A549 (cell line): ENCODE data around the gene MEI1. TPM values are rescaled to one million over a fixed set of nuclear protein-coding genes. Genes with fewer than 3 reads are reported as not detected.

Source experiments
- ATAC-seq, 2 experiments: fragments of 200-7000 bp in 1 of 2; fragments of >200 bp in 1 of 2; cut with Nextera tagmentation in 1 of 2; cut with Tn5 transposase in 1 of 2; 3 replicates each; pipeline versions ENCODE4 v1.8.0 to v1.9.1; 2018 to 2020; ENCODE audit warnings: mild to moderate bottlenecking in 1 of 2, moderate library complexity in 1 of 2
- CTCF ChIA-PET: fragments of 300-600 bp; sonication (Branson Sonifier 250); formaldehyde crosslinking; extraction: SDS; loops from one replicate; lab custom pipeline; 2021; ENCODE audit warnings: antibody characterized with exemption, inconsistent platforms; lab: Yijun Ruan, JAX
- POLR2A ChIA-PET: fragments of 350-600 bp; formaldehyde crosslinking; extraction: SDS; loops from one replicate; lab custom pipeline; 2021; ENCODE audit warnings: antibody characterized with exemption, inconsistent platforms; lab: Yijun Ruan, JAX
- DNase-seq, 2 experiments: peaks; one replicate each; pipeline versions ENCODE4 v3.0.0 to v3.0.0-alpha.2; 2011 to 2016; ENCODE audit warnings: low read depth in 1 of 2, low spot score in 1 of 2
- FAIRE-seq: peaks from 2 replicates; lab custom pipeline; 2011; peaks lifted over from hg19 to GRCh38; lab: Jason Lieb, UNC
- H3K27ac ChIP-seq, 2 experiments: fragments of >200 bp; sonication (Bioruptor Twin); formaldehyde crosslinking; 3 replicates each; pipeline ENCODE4 v1.5.1; 2016 to 2017
- H3K4me1 ChIP-seq: fragments of >200 bp; sonication (Bioruptor Twin); formaldehyde crosslinking; 3 replicates; pipeline ENCODE4 v1.6.1; 2016
- H3K4me2 ChIP-seq: fragments of >200 bp; sonication (Bioruptor Twin); formaldehyde crosslinking; 3 replicates; pipeline ENCODE4 v1.6.1; 2016
- H3K4me3 ChIP-seq: fragments of >200 bp; sonication (Bioruptor Twin); formaldehyde crosslinking; 3 replicates; pipeline ENCODE4 v1.5.1; 2016
- H3K9me3 ChIP-seq: fragments of >200 bp; sonication (Bioruptor Twin); formaldehyde crosslinking; 3 replicates; pipeline ENCODE4 v1.6.1; 2016
- CEBPB ChIP-seq, 2 experiments: fragments of >200 bp in 1 of 2; sonication (Bioruptor Twin) in 1 of 2; formaldehyde crosslinking in 1 of 2; IDR thresholded peaks; 2 replicates each; pipeline ENCODE4 v1.6.1; 2012 to 2016
- CHD2 ChIP-seq: fragments of 150-350 bp; IDR thresholded peaks from 2 replicates; pipeline ENCODE4 v1.6.1; 2014; ENCODE audit warnings: low read length; ENCODE audit not compliant: partially characterized antibody
- E2F6 ChIP-seq: IDR thresholded peaks from 2 replicates; pipeline ENCODE4 v1.6.1; 2012; ENCODE audit warnings: low read depth, borderline replicate concordance
- EHMT2 ChIP-seq: fragments of 200-600 bp; sonication (generic); IDR thresholded peaks from 2 replicates; pipeline ENCODE4 v1.6.1; 2016; ENCODE audit warnings: antibody characterized with exemption, low read depth, mild to moderate bottlenecking, moderate library complexity
- ELK1 ChIP-seq: fragments of 150-350 bp; IDR thresholded peaks from 2 replicates; pipeline ENCODE4 v1.6.1; 2014; ENCODE audit warnings: low read depth, mild to moderate bottlenecking, low read length
- FOSL2 ChIP-seq, 2 experiments: fragments of 450-650 bp in 1 of 2; fragments of >200 bp in 1 of 2; sonication (Bioruptor Twin) in 1 of 2; formaldehyde crosslinking; IDR thresholded peaks; 2 replicates each; pipeline versions ENCODE4 v1.5.0 to v1.6.1; 2016 to 2020; ENCODE audit warnings: mild to moderate bottlenecking in 1 of 2, moderate library complexity in 1 of 2
- HES2 ChIP-seq: fragments of >200 bp; sonication (Bioruptor Twin); formaldehyde crosslinking; IDR thresholded peaks from 2 replicates; pipeline ENCODE4 v1.6.1; 2016
- HEYL ChIP-seq: fragments of 250-450 bp; sonication (Bioruptor Pico); IDR thresholded peaks from 2 replicates; pipeline ENCODE4 v1.8.0; 2021; ENCODE audit warnings: mild to moderate bottlenecking, moderate library complexity
- HMGXB4 ChIP-seq: fragments of 250-450 bp; sonication (Bioruptor Pico); IDR thresholded peaks from 2 replicates; pipeline ENCODE4 v1.5.0; 2021; ENCODE audit warnings: mild to moderate bottlenecking, moderate library complexity, borderline replicate concordance
- HOXA7 ChIP-seq: fragments of 250-450 bp; sonication (Bioruptor Pico); IDR thresholded peaks from 2 replicates; pipeline ENCODE4 v1.5.0; 2020; ENCODE audit warnings: mild to moderate bottlenecking, moderate library complexity
- JUNB ChIP-seq: fragments of >200 bp; sonication (Bioruptor Twin); formaldehyde crosslinking; IDR thresholded peaks from 2 replicates; pipeline ENCODE4 v1.6.1; 2016
- MAFK ChIP-seq: fragments of 450-650 bp; IDR thresholded peaks from 2 replicates; pipeline ENCODE4 v1.6.1; 2014; ENCODE audit not compliant: partially characterized antibody
- MAZ ChIP-seq: fragments of 150-350 bp; IDR thresholded peaks from 2 replicates; pipeline ENCODE4 v1.6.1; 2014; ENCODE audit warnings: antibody characterized with exemption, low read depth, low read length, borderline replicate concordance
- NFE2L2 ChIP-seq: fragments of 150-350 bp; conservative IDR thresholded peaks from 2 replicates; pipeline ENCODE4 v1.6.1; 2014; ENCODE audit warnings: low read length
- NR3C1 ChIP-seq: fragments of >200 bp; sonication (Bioruptor Twin); formaldehyde crosslinking; IDR thresholded peaks from 3 replicates; pipeline ENCODE4 v1.6.1; 2017
- PHF8 ChIP-seq: fragments of 200-600 bp; sonication (generic); IDR thresholded peaks from 2 replicates; pipeline ENCODE4 v1.6.1; 2016; ENCODE audit warnings: low read depth, mild to moderate bottlenecking, antibody characterized with exemption, moderate library complexity, borderline replicate concordance
- POLR2A ChIP-seq: IDR thresholded peaks from 2 replicates; pipeline ENCODE4 v1.6.1; 2012; ENCODE audit warnings: mild to moderate bottlenecking, low read length
- RFX5 ChIP-seq: fragments of 450-650 bp; IDR thresholded peaks from 2 replicates; pipeline ENCODE4 v1.7.1; 2014; ENCODE audit warnings: antibody characterized with exemption, mild to moderate bottlenecking, moderate library complexity
- ZSCAN20 ChIP-seq: fragments of 250-450 bp; sonication (Bioruptor Pico); IDR thresholded peaks from 2 replicates; pipeline ENCODE4 v1.8.0; 2022; ENCODE audit warnings: mild to moderate bottlenecking, moderate library complexity
- WGBS: methylation state at CpG from one replicate; pipeline ENCODE4 v1.1.6; 2017; ENCODE audit errors: missing lambda C conversion rate; 5-methylcytosine and 5-hydroxymethylcytosine counted together
- polyA plus RNA-seq, 4 experiments: library from polyadenylated mRNA; depleted of rRNA in 3 of 4; stranded (reverse); fragments of >200 nt; fragmentation: RNase III in 1 of 4; extraction: RNeasy Plus Mini Kit Qiagen cat#74134 plus additional on column Dnase treatment in 1 of 4; gene quantifications; 2 replicates in 3 of 4; 3 replicates in 1 of 4; pipeline ENCODE4 v1.2.3, GENCODE V29; 2011 to 2017

Gene MEI1
- polyA plus RNA-seq, 2 of the 4 experiments (the other 2 are of a cell fraction) = 0.12 TPM; not detected in 1

- TF ChIP-seq CEBPB (IDR thresholded peaks at IDR 0.05) (no peak), EHMT2 (no peak), MAZ (no peak), FOSL2 (IDR thresholded peaks at IDR 0.05) (no peak), FOSL2 (CRISPR knock-in tag; IDR thresholded peaks at IDR 0.05) (no peak), E2F6 (no peak), NR3C1 (no peak)
- Histone ChIP-seq H3K4me1 (peaks cover 13% of the 10 kb centered on the region), H3K4me3 (no peak overlapping the region), H3K4me2 (no peak overlapping the region), H3K27ac (no peak overlapping the region), H3K9me3 (no peaks in the 10 kb centered on the region)
- FAIRE-seq = no peak
- POLR2A ChIA-PET = no interaction called here
- CTCF ChIA-PET = interaction anchor here (1.9 kb wide), 1 partner anchor 30 kb away, joined by 7 read pairs; no protein-coding TSS in a partner anchor
- no peak for DNase-seq
- WGBS = 91% methylated on average over 3 of the region's 3 CpGs
- no peak for ATAC-seq
Observed at GRCh38 chr22:41776381-41776780, 77.1 kb downstream of the MEI1 start.

GRCh38 chr22:41777749-41778425 is 78.6 kb downstream of the MEI1 start:
- H3K4me3 ChIP-seq = no peak overlapping the region
- no peak overlapping the region for H3K27ac ChIP-seq
- 85% methylated on average over 2 of the region's 2 CpGs for WGBS
- no peak for ATAC-seq
- POLR2A ChIA-PET = no interaction called here
- no peak for DNase-seq
- peaks cover 3% of the 10 kb centered on the region for H3K4me1 ChIP-seq
- no peak for FAIRE-seq
- H3K4me2 ChIP-seq = no peak overlapping the region
- TF ChIP-seq EHMT2 = no peak
- no peak for TF ChIP-seq NFE2L2
- TF ChIP-seq RFX5 = no peak
- no peak for TF ChIP-seq MAFK
- no peak for TF ChIP-seq POLR2A
- TF ChIP-seq HOXA7 (CRISPR knock-in tag) = no peak
- no peak for TF ChIP-seq ELK1
- no peak for TF ChIP-seq CEBPB (IDR thresholded peaks at IDR 0.05)
- CTCF ChIA-PET = interaction anchor here (1.7 to 1.9 kb wide), 2 partner anchors 31 to 81 kb away, joined by 6 to 7 read pairs; no protein-coding TSS in a partner anchor
- no peaks in the 10 kb centered on the region for H3K9me3 ChIP-seq

- FAIRE-seq = no peak
- H3K27ac ChIP-seq = no peak overlapping the region
- no peaks in the 10 kb centered on the region for H3K9me3 ChIP-seq
- DNase-seq = no peak
- CTCF ChIA-PET = interaction anchor here (0.7 to 1.7 kb wide), 3 partner anchors 33 to 83 kb away, joined by 3 to 6 read pairs (median 5); no protein-coding TSS in a partner anchor
- TF ChIP-seq HMGXB4 (no peak), PHF8 (no peak), CHD2 (no peak), POLR2A (no peak), JUNB (no peak), NR3C1 (no peak), CEBPB (IDR thresholded peaks at IDR 0.05) (no peak), HES2 (no peak), ZSCAN20 (CRISPR knock-in tag) (no peak), NFE2L2 (no peak), HOXA7 (CRISPR knock-in tag) (no peak), MAZ (no peak), HEYL (CRISPR knock-in tag) (no peak)
- no peak overlapping the region for H3K4me3 ChIP-seq
- no peak for ATAC-seq
- no peaks in the 10 kb centered on the region for H3K4me1 ChIP-seq
- H3K4me2 ChIP-seq = no peak overlapping the region
- 31% methylated on average over 3 of the region's 3 CpGs for WGBS
- POLR2A ChIA-PET = no interaction called here
Observed at GRCh38 chr22:41779929-41780505, 80.7 kb downstream of the MEI1 start.
